Nephron progenitor cell (in vitro differentiated cells): ENCODE results near the gene PRSS36.

ENCODE experiments used
- DNase-seq: peaks from one replicate; pipeline ENCODE4 v3.0.0; 2021
- H3K27ac Mint-ChIP-seq: 2 replicates; pipeline ENCODE4 v1.8.0; 2021; ENCODE audit warnings: mild to moderate bottlenecking, moderate library complexity, mixed read lengths
- H3K27me3 Mint-ChIP-seq: 2 replicates; pipeline ENCODE4 v1.8.0; 2021; ENCODE audit warnings: mild to moderate bottlenecking, low read depth, mixed read lengths; ENCODE audit not compliant: poor library complexity
- H3K36me3 Mint-ChIP-seq: 2 replicates; pipeline ENCODE4 v1.8.0; 2021; ENCODE audit warnings: low read depth, mixed read lengths
- H3K4me1 Mint-ChIP-seq: 2 replicates; pipeline ENCODE4 v1.8.0; 2021; ENCODE audit warnings: mixed read lengths
- H3K4me3 Mint-ChIP-seq: 2 replicates; pipeline ENCODE4 v1.8.0; 2021; ENCODE audit warnings: mild to moderate bottlenecking, moderate library complexity, mixed read lengths
- H3K9me3 Mint-ChIP-seq: 2 replicates; pipeline ENCODE4 v1.8.0; 2021; ENCODE audit warnings: mild to moderate bottlenecking, moderate library complexity, mixed read lengths
- CTCF ChIP-seq: fragments of 200-600 bp; sonication (generic); IDR thresholded peaks from 2 replicates; pipeline ENCODE4 v1.5.0; 2021; ENCODE audit warnings: antibody characterized with exemption

PRSS36 gene

GRCh38 chr16:31109622-31110021 is 40.2 kb downstream of the PRSS36 start:
- Mint-ChIP-seq H3K4me1 (peaks cover 20% of the 10 kb centered on the region), H3K9me3 (peaks cover 3% of the 10 kb centered on the region), H3K27me3 (peaks cover 3% of the 10 kb centered on the region), H3K27ac (no peak overlapping the region), H3K4me3 (peak overlapping the region; percentile 88), H3K36me3 (peaks cover 16% of the 10 kb centered on the region)
- no peak for DNase-seq
- no peak for TF ChIP-seq CTCF

GRCh38 chr16:31108794-31109558 is 40.9 kb downstream of the PRSS36 start:
- no peak for TF ChIP-seq CTCF
- Mint-ChIP-seq H3K4me1 (peaks cover 20% of the 10 kb centered on the region), H3K9me3 (peaks cover 3% of the 10 kb centered on the region), H3K4me3 (peak overlapping the region; percentile 88), H3K36me3 (peaks cover 16% of the 10 kb centered on the region), H3K27ac (no peak overlapping the region), H3K27me3 (peaks cover 3% of the 10 kb centered on the region)
- DNase-seq: no peak

GRCh38 chr16:31108035-31108793 is 41.7 kb downstream of the PRSS36 start, which contains the start of gene BCKDK:
TSS of gene BCKDK (plus strand) at chr16:31108386. CDS start at chr16:31109224, 838 bp downstream.
- H3K9me3 Mint-ChIP-seq: peaks cover 3% of the 10 kb centered on the region
- H3K36me3 Mint-ChIP-seq: peaks cover 16% of the 10 kb centered on the region
- TF ChIP-seq CTCF: no peak
- H3K27ac Mint-ChIP-seq: peak within 1 kb of the TSS; percentile 62
- peak within 1 kb of the TSS; percentile 88 for H3K4me3 Mint-ChIP-seq
- H3K4me1 Mint-ChIP-seq: peaks cover 20% of the 10 kb centered on the region
- H3K27me3 Mint-ChIP-seq: peaks cover 3% of the 10 kb centered on the region
- DNase-seq: peak; percentile 77

- Mint-ChIP-seq H3K9me3 (peaks cover 9% of the 10 kb centered on the region), H3K27ac (peak overlapping the region; percentile 57), H3K4me3 (peak overlapping the region; percentile 88), H3K4me1 (peaks cover 20% of the 10 kb centered on the region), H3K36me3 (peaks cover 16% of the 10 kb centered on the region), H3K27me3 (peaks cover 3% of the 10 kb centered on the region)
- DNase-seq: no peak
- no peak for TF ChIP-seq CTCF
Measured at GRCh38 chr16:31107465-31107867, 42.4 kb downstream of the PRSS36 start.

GRCh38 chr16:31106509-31107464 is 43.1 kb downstream of the PRSS36 start:
- peaks cover 9% of the 10 kb centered on the region for H3K9me3 Mint-ChIP-seq
- H3K36me3 Mint-ChIP-seq: peaks cover 16% of the 10 kb centered on the region
- no peak for DNase-seq
- peaks cover 20% of the 10 kb centered on the region for H3K4me1 Mint-ChIP-seq
- peaks cover 3% of the 10 kb centered on the region for H3K27me3 Mint-ChIP-seq
- H3K27ac Mint-ChIP-seq: peak overlapping the region; percentile 57
- peak overlapping the region; percentile 88 for H3K4me3 Mint-ChIP-seq
- no peak for TF ChIP-seq CTCF
